Measurements from ENCODE around the gene SPATA31C1.

The SPATA31C1 gene

DNA sequence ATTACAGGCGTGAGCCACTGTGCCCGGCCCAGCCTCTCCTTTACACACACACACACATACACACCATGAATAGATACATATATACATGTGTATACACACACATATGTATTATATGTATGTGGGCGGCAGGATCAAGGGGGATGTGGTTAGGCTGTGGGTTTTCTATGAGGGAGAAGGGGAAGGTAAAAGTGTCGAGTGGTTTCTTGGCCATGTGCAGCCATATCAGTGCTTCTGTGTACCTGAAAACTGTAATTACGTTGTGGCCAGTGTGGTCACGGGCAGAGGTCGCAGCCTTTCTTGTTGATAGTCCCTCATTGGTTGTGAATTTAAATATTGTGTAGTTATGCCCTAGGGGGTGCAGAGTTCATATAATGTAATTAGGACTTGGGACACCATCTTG is 40.1 kb downstream of the SPATA31C1 start:
- TF ChIP-seq, protein P1, sequence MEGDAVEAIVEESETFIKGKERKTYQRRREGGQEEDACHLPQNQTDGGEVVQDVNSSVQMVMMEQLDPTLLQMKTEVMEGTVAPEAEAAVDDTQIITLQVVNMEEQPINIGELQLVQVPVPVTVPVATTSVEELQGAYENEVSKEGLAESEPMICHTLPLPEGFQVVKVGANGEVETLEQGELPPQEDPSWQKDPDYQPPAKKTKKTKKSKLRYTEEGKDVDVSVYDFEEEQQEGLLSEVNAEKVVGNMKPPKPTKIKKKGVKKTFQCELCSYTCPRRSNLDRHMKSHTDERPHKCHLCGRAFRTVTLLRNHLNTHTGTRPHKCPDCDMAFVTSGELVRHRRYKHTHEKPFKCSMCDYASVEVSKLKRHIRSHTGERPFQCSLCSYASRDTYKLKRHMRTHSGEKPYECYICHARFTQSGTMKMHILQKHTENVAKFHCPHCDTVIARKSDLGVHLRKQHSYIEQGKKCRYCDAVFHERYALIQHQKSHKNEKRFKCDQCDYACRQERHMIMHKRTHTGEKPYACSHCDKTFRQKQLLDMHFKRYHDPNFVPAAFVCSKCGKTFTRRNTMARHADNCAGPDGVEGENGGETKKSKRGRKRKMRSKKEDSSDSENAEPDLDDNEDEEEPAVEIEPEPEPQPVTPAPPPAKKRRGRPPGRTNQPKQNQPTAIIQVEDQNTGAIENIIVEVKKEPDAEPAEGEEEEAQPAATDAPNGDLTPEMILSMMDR (IDR thresholded peaks at IDR 0.05; ENCODE audit: low read depth, low read length): no peak

DNA sequence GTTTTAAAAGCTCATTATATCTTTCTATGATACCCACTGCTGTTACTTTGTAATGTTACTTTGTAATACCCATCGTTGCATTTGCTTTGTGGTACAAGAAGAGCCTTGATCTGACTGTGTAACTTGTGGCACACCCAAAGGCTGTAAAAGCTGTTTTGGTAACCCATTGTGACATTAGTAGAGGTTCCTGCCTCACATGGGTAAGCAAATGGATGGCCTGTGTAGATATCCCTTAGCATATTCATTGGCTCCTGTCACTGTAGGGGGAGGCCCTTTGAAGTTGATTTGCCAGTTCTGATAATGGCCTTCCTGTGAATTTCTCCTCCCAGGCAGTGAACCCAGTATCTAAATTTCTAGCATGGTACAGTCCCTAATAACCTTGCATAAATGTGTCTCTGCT is 40.8 kb downstream of the SPATA31C1 start:
- TF ChIP-seq, protein P1 (IDR thresholded peaks at IDR 0.05; ENCODE audit: low read depth, low read length): no peak
- DNase-seq: no peak
- no peak overlapping the region for H3K4me3 ChIP-seq (ENCODE audit: low read depth, low read length)
- H3K9me3 ChIP-seq: no peaks in the 10 kb centered on the region; the same call in 1 of the 2 replicates
- H3K27me3 ChIP-seq: no peaks in the 10 kb centered on the region
- no peaks in the 10 kb centered on the region for H3K4me1 ChIP-seq
- no peaks in the 10 kb centered on the region for H3K36me3 ChIP-seq

More for the DNA sequence above, 40.1 kb downstream of the SPATA31C1 start:
- H3K4me1 ChIP-seq: no peaks in the 10 kb centered on the region
- no peaks in the 10 kb centered on the region for H3K27me3 ChIP-seq
- H3K4me3 ChIP-seq (ENCODE audit: low read depth, low read length): no peak overlapping the region
- H3K9me3 ChIP-seq: no peaks in the 10 kb centered on the region; the same call in 1 of the 2 replicates
- DNase-seq: no peak
- no peaks in the 10 kb centered on the region for H3K36me3 ChIP-seq

DNA sequence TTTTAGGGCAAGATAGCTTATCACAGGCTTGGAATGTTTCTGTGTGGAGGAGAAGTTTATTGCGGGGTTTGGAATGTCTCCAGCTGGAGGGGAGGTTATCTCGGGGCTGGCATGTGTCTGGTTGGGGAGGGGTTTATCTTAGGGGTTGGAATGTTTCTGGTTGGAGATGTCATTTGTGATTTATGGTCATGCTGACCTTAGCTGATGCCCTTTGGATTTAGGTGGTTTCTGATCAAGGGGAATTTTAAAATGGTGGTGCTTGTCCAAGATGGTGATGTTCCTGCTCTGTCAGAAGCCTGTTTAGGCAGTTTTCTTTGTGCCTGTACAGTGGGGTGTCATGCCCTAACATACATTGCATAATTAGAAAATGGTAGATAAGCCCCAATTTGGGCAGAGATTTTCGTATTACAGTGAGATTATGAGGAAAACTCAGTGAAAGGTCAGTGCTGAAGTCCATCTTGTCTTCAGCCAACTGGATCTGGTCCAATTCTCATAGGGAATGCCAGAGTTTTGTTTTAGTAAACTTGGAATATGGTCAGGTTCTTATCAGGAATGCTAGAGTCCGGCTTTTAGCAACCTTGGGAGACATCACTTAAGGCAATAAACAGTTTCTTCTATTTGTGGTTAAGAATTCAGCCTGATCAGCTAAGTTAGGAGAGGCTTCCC is 42.3 kb downstream of the SPATA31C1 start:
- TF ChIP-seq, protein P1 (IDR thresholded peaks at IDR 0.05; ENCODE audit: low read depth, low read length): no peak
- Histone ChIP-seq H3K4me3 (ENCODE audit: low read depth, low read length) (no peak overlapping the region), H3K9me3 (no peaks in the 10 kb centered on the region; the same call in 1 of the 2 replicates), H3K4me1 (no peaks in the 10 kb centered on the region), H3K36me3 (no peaks in the 10 kb centered on the region), H3K27me3 (no peaks in the 10 kb centered on the region)
- no peak for DNase-seq

DNA sequence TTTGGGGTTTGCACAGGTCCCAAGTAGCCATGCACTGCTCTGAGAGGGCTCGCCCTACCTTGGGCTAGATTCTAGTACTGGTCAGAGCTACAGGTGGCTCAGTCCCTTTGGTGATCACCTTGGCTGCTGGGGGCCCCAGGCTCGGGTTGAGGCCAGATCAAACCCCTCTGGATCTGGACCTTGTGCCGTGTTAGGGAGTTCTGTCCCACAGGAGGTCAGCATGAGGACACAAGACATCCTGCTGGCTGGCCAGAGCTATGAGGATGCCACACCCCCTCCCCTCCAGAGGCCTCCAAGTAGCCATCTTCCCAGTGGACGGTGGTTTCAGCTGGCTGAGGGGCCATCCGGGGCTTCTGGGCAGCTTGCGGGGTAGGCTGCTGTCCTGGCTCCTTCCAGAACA is 46.0 kb downstream of the SPATA31C1 start:
- Histone ChIP-seq H3K27me3 (no peaks in the 10 kb centered on the region), H3K4me3 (ENCODE audit: low read depth, low read length) (no peak overlapping the region), H3K36me3 (no peaks in the 10 kb centered on the region; the same call in 1 of the 2 replicates), H3K9me3 (no peaks in the 10 kb centered on the region; the same call in 1 of the 2 replicates), H3K4me1 (no peaks in the 10 kb centered on the region)
- TF ChIP-seq, protein P1 (IDR thresholded peaks at IDR 0.05; ENCODE audit: low read depth, low read length): no peak
- DNase-seq: no peak

DNA sequence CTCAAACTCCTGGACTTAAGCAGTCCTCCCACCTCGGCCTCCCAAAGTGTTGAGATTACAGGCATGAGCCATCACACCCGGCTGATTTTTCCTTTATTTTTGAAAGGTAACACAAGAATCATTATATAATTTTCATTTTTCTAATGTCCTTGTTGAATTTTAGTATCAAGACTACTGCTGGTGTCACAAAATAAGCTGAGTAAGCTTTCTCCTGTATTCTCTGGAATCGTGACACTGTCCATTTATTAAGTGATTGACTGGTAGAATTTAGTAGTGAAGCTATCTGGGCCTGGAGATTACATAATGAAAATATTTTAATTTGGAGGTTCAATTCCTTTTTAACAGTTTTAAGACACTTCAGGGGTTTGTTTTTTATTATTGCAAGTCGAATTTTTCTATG is 47.1 kb downstream of the SPATA31C1 start:
- H3K4me3 ChIP-seq (ENCODE audit: low read depth, low read length): no peak overlapping the region
- no peaks in the 10 kb centered on the region; the same call in 1 of the 2 replicates for H3K36me3 ChIP-seq
- H3K4me1 ChIP-seq: no peaks in the 10 kb centered on the region
- no peak for DNase-seq
- no peaks in the 10 kb centered on the region for H3K27me3 ChIP-seq
- TF ChIP-seq, protein P1 (IDR thresholded peaks at IDR 0.05; ENCODE audit: low read depth, low read length): no peak
- H3K9me3 ChIP-seq: no peaks in the 10 kb centered on the region

DNA sequence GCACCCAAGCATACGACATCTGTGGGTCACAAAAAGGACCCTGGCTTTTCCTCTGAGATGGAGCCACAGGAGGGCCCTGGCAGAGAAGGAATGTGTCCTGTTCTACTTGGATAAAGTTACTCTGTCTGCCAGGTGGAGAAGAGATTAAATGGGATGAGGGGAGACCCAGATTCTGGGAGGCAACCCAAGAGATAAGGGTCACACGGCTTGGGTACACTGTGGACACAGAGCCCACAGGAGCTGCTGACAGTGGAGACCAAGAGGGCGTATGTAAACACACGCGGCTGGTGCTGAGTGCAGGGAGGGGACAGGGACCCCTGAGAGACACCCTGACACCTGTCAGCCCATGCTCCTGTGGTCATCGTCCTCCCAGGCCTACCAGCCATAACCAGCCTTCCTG is 50.4 kb downstream of the SPATA31C1 start:
- Histone ChIP-seq H3K4me3 (ENCODE audit: low read depth, low read length) (no peak overlapping the region), H3K4me1 (no peaks in the 10 kb centered on the region; the same call in 1 of the 2 replicates), H3K9me3 (no peaks in the 10 kb centered on the region), H3K27me3 (no peaks in the 10 kb centered on the region), H3K36me3 (no peaks in the 10 kb centered on the region; the same call in 1 of the 2 replicates)
- DNase-seq: no peak
- TF ChIP-seq, protein P1 (IDR thresholded peaks at IDR 0.05; ENCODE audit: low read depth, low read length): no peak
